ENCODE results near the gene VSIR. TPM values are rescaled to one million over a fixed set of nuclear protein-coding genes. Genes with fewer than 3 reads are reported as not detected.

Gene VSIR
- total RNA-seq, 1 experiment from 2014 or later, result 18.5 TPM

GRCh38 chr10:71765906-71766716 lies 7.2 kb downstream of the VSIR start:
- BruUV-seq (replicated peaks), result no TSS peak
- RAD21 ChIA-PET (ENCODE audit: low non-redundant PET in 1 of 2, low total read pairs in 2 of 2, uncharacterized antibody in 2 of 2, unreplicated experiment in 2 of 2), result interaction anchor here in 1 of 2 experiments (1.2 kb wide), 1 partner anchor 69 kb away, joined by 3 read pairs; no protein-coding TSS in a partner anchor
- CTCF ChIA-PET, result interaction anchor here (1.0 to 3.0 kb wide), 6 partner anchors 8 to 283 kb away, joined by 3 to 11 read pairs (median 6); no protein-coding TSS in a partner anchor
- Histone ChIP-seq H3K4me1 (ENCODE audit: control insufficient read depth in 1 of 2, insufficient read depth in 2 of 2, low read length in 2 of 2) (peaks cover 66 to 98% of the 10 kb centered on the region in 2 experiments), H3K4me2 (ENCODE audit: low read length) (peak overlapping the region; percentile 85), H3K27ac (ENCODE audit: low read depth, low read length) (peak overlapping the region; percentile 82), H3K36me3 (ENCODE audit: control insufficient read depth in 1 of 2, insufficient read depth in 2 of 2, low read length in 2 of 2) (no peaks in the 10 kb centered on the region), H3K27me3 (ENCODE audit: insufficient read depth, low read length) (no peaks in the 10 kb centered on the region), H2AFZ (ENCODE audit: low read depth, low read length, poor library complexity, severe bottlenecking) (no peak overlapping the region), H3K9me3 (ENCODE audit: control insufficient read depth in 1 of 2, insufficient read depth in 1 of 2, low read depth in 1 of 2, low read length in 2 of 2) (no peaks in the 10 kb centered on the region), H3K79me2 (ENCODE audit: insufficient read depth, low read length) (0 out of 2 replicates have a peak, but pooled peaks cover 3% of the 10 kb centered on the region), H3K9me2 (ENCODE audit: insufficient read depth) (no peaks in the 10 kb centered on the region), H3K9ac (ENCODE audit: low read length) (peak overlapping the region; percentile 64), H3K4me3 (replicated peaks in 1 of 2; ENCODE audit: low read depth in 1 of 2, low read length in 2 of 2) (peak overlapping the region in 1 of 2 experiments; percentile 52; a peak in 2 of 4 replicates), H4K20me1 (ENCODE audit: insufficient read depth) (no peaks in the 10 kb centered on the region)
- no peak for TF ChIP-seq ZNF274 (IDR thresholded peaks at IDR 0.05; ENCODE audit: low read depth, low read length)
- no peak for TF ChIP-seq EGR1 (IDR thresholded peaks at IDR 0.05; ENCODE audit: low read depth)
- TF ChIP-seq POLR2A (IDR thresholded peaks at IDR 0.05; ENCODE audit: borderline replicate concordance, extremely low read depth, insufficient read depth, insufficient read length), result no peak
- no peak for TF ChIP-seq FOSL1 (IDR thresholded peaks at IDR 0.05; ENCODE audit: low read depth)
- no peak for TF ChIP-seq MAX (IDR thresholded peaks at IDR 0.05)
- no peak for TF ChIP-seq JUND (IDR thresholded peaks at IDR 0.05)
- POLR2A ChIA-PET, result interaction anchor here (1.1 to 1.2 kb wide), 2 partner anchors 46 to 85 kb away, joined by 4 to 5 read pairs; partner anchors contain the start of gene PSAP
- intact Hi-C loops (cut with micrococcal nuclease), result no loop called here
- ATAC-seq, result peak; percentile 2; the same call in 1 of the 2 replicates
- no peak for DNase-seq (ENCODE audit: low read depth, low spot score)

GRCh38 chr10:71765176-71765904 lies 8.0 kb downstream of the VSIR start:
- H3K9me3 ChIP-seq (ENCODE audit: control insufficient read depth in 1 of 2, insufficient read depth in 1 of 2, low read depth in 1 of 2, low read length in 2 of 2), result no peaks in the 10 kb centered on the region
- H3K4me1 ChIP-seq (ENCODE audit: control insufficient read depth in 1 of 2, insufficient read depth in 2 of 2, low read length in 2 of 2), result peaks cover 62 to 98% of the 10 kb centered on the region in 2 experiments
- H3K27ac ChIP-seq (ENCODE audit: low read depth, low read length), result peak overlapping the region; percentile 82
- H3K4me2 ChIP-seq (ENCODE audit: low read length), result peak overlapping the region; percentile 85
- RAD21 ChIA-PET (ENCODE audit: low non-redundant PET in 1 of 2, low total read pairs in 2 of 2, uncharacterized antibody in 2 of 2, unreplicated experiment in 2 of 2), result no interaction called here
- CTCF ChIA-PET, result no interaction called here
- no peak for TF ChIP-seq FOSL1 (IDR thresholded peaks at IDR 0.05; ENCODE audit: low read depth)
- no peak for TF ChIP-seq ZNF274 (IDR thresholded peaks at IDR 0.05; ENCODE audit: low read depth, low read length)
- TF ChIP-seq ZFX (IDR thresholded peaks at IDR 0.05), result no peak
- H3K9me2 ChIP-seq (ENCODE audit: insufficient read depth), result no peaks in the 10 kb centered on the region
- H2AFZ ChIP-seq (ENCODE audit: low read depth, low read length, poor library complexity, severe bottlenecking), result no peak overlapping the region
- no peaks in the 10 kb centered on the region for H4K20me1 ChIP-seq (ENCODE audit: insufficient read depth)
- DNase-seq (ENCODE audit: low read depth, low spot score), result no peak
- intact Hi-C loops (cut with micrococcal nuclease), result no loop called here
- no peaks in the 10 kb centered on the region for H3K27me3 ChIP-seq (ENCODE audit: insufficient read depth, low read length)
- BruUV-seq (replicated peaks), result no TSS peak
- no peak for ATAC-seq
- 0 out of 2 replicates have a peak, but pooled peaks cover 3% of the 10 kb centered on the region for H3K79me2 ChIP-seq (ENCODE audit: insufficient read depth, low read length)
- peak overlapping the region; percentile 64 for H3K9ac ChIP-seq (ENCODE audit: low read length)
- POLR2A ChIA-PET, result interaction anchor here (1.0 kb wide), 1 partner anchor 8 kb away, joined by 3 read pairs; the partner anchor contains the start of gene VSIR
- H3K4me3 ChIP-seq (replicated peaks in 1 of 2; ENCODE audit: low read depth in 1 of 2, low read length in 2 of 2), result no peak overlapping the region
- no peaks in the 10 kb centered on the region for H3K36me3 ChIP-seq (ENCODE audit: control insufficient read depth in 1 of 2, insufficient read depth in 2 of 2, low read length in 2 of 2)

Data from HCT116 (cell line).